Progenitor cell of endocrine pancreas (in vitro differentiated cells): ENCODE results near the gene PTPRM. TPM values are rescaled to one million over a fixed set of nuclear protein-coding genes. Genes with fewer than 3 reads are reported as not detected.

Source experiments
- DNase-seq: peaks from one replicate; pipeline ENCODE4 v3.0.0; 2021; ENCODE audit warnings: low spot score; ENCODE audit not compliant: unreplicated experiment
- H3K27ac Mint-ChIP-seq: 2 replicates; pipeline ENCODE4 v1.8.0; 2021; ENCODE audit warnings: mild to moderate bottlenecking, moderate library complexity, mixed read lengths
- H3K27me3 Mint-ChIP-seq: 2 replicates; pipeline ENCODE4 v1.8.0; 2021; ENCODE audit warnings: mixed read lengths
- H3K36me3 Mint-ChIP-seq: 2 replicates; pipeline ENCODE4 v1.8.0; 2022; ENCODE audit warnings: mixed read lengths; ENCODE audit not compliant: insufficient read depth
- H3K4me1 Mint-ChIP-seq: 2 replicates; pipeline ENCODE4 v1.8.0; 2021; ENCODE audit warnings: low read depth, mixed read lengths
- H3K4me3 Mint-ChIP-seq: 2 replicates; pipeline ENCODE4 v1.8.0; 2021; ENCODE audit warnings: low read depth, mild to moderate bottlenecking, moderate library complexity, mixed read lengths
- H3K9me3 Mint-ChIP-seq: 2 replicates; pipeline ENCODE4 v1.8.0; 2021; ENCODE audit warnings: low read depth, mixed read lengths
- total RNA-seq: library from RNA; stranded (reverse); gene quantifications from 2 replicates; pipeline ENCODE4 v1.2.1, GENCODE V29; 2021
- TF ChIP-seq, protein P1 (sequence below): fragments of 200-600 bp; sonication (generic); IDR thresholded peaks from one replicate; pipeline ENCODE4 v1.5.0; 2021; ENCODE audit warnings: antibody characterized with exemption, mild to moderate bottlenecking; ENCODE audit not compliant: unreplicated experiment

The PTPRM gene
- total RNA-seq, 1 donor from 2014 or later, result 23.2 TPM

DNA sequence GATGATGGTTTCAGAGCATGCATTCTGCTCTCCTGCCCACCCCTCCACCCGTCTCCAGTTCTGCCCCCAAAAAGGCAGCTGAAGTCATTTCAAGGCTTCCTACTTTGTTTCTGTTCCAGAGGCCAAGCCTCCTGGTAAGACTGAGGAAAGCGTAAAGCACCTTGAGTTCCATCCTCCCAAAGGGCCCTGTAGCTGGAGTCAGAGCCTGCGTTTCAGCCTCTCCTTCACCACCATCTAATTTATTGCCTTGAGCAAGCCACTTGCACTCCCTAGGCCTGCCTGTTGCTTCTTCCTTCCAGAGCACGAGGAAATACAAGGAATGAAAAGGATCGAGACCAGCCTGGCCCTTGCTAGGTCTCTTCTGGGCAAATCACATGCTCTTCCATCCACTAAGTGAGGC is 797.9 kb downstream of the PTPRM start:
- Mint-ChIP-seq H3K9me3 (no peaks in the 10 kb centered on the region), H3K4me3 (no peak overlapping the region), H3K27ac (no peak overlapping the region), H3K4me1 (no peaks in the 10 kb centered on the region), H3K36me3 (no peaks in the 10 kb centered on the region), H3K27me3 (peaks cover 48% of the 10 kb centered on the region)
- no peak for DNase-seq
- TF ChIP-seq, protein P1, sequence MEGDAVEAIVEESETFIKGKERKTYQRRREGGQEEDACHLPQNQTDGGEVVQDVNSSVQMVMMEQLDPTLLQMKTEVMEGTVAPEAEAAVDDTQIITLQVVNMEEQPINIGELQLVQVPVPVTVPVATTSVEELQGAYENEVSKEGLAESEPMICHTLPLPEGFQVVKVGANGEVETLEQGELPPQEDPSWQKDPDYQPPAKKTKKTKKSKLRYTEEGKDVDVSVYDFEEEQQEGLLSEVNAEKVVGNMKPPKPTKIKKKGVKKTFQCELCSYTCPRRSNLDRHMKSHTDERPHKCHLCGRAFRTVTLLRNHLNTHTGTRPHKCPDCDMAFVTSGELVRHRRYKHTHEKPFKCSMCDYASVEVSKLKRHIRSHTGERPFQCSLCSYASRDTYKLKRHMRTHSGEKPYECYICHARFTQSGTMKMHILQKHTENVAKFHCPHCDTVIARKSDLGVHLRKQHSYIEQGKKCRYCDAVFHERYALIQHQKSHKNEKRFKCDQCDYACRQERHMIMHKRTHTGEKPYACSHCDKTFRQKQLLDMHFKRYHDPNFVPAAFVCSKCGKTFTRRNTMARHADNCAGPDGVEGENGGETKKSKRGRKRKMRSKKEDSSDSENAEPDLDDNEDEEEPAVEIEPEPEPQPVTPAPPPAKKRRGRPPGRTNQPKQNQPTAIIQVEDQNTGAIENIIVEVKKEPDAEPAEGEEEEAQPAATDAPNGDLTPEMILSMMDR, result no peak

DNA sequence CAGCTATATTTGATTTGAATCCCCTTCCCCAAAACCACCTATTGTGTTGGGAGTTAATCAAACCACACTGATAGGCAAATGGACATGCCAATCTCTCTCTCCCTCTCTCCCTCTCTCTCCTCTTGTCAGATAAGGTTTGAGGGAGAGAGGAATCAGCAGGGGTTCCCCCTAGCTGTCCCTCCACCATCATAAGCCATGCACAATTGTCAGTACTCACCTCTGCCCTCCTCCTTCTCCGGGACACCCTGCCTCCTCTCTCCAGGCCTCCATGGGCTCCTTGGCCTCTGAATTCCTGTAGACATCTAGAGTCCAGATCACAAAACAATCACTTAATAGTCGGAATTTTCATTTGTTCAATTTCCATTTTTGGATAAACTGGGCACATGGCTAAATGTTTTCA is 798.4 kb downstream of the PTPRM start:
- no peaks in the 10 kb centered on the region for H3K9me3 Mint-ChIP-seq
- H3K4me1 Mint-ChIP-seq, result no peaks in the 10 kb centered on the region
- TF ChIP-seq, protein P1, result no peak
- H3K27ac Mint-ChIP-seq, result no peak overlapping the region
- no peak overlapping the region for H3K4me3 Mint-ChIP-seq
- peaks cover 48% of the 10 kb centered on the region for H3K27me3 Mint-ChIP-seq
- H3K36me3 Mint-ChIP-seq, result no peaks in the 10 kb centered on the region
- no peak for DNase-seq

DNA sequence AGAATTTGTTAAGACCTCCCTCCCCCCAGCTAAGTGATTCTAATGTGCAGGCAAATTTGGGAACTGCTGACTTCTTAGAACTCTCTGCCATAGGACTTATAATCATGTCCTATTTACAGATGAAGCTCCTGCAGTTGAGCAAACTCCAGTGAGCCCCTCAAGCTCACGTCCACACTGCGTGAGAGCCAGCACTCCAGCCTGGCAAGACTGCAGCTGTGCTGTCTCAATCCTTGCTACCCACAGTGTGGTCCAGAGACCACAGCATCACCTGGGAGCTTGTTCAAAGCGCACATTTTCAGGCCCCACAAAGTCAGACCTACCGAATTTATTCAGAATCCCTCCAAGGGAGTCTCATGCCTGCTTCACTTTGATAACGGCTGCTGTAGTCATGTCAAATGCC is 799.0 kb downstream of the PTPRM start:
- Mint-ChIP-seq H3K27ac (no peak overlapping the region), H3K4me3 (no peak overlapping the region), H3K9me3 (no peaks in the 10 kb centered on the region), H3K36me3 (no peaks in the 10 kb centered on the region), H3K27me3 (peaks cover 45% of the 10 kb centered on the region), H3K4me1 (no peaks in the 10 kb centered on the region)
- DNase-seq, result no peak
- TF ChIP-seq, protein P1, result no peak

DNA sequence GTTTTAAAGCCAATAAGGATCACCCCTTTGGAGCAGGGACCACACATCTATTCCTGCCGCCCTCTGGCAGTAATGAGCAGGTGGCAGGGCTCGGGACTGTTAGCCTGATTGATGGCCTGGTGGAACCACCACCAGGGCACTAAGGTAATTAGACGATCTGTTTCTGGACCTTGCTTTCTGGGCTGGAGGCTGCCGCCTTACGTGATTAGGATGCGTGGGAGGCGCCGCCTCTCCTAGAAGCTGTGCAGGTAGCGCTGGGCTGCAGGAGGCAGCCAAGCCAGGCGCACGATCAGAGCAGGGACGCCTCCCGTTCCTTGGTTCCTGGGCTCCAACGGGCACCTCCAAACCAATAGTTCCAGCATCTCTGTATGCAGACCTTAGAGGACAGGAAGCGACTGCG is 799.5 kb downstream of the PTPRM start:
- H3K4me1 Mint-ChIP-seq, result no peaks in the 10 kb centered on the region
- no peak overlapping the region for H3K27ac Mint-ChIP-seq
- TF ChIP-seq, protein P1, result no peak
- H3K4me3 Mint-ChIP-seq, result peak overlapping the region; percentile 63
- no peaks in the 10 kb centered on the region for H3K9me3 Mint-ChIP-seq
- no peaks in the 10 kb centered on the region for H3K36me3 Mint-ChIP-seq
- DNase-seq, result no peak
- peaks cover 44% of the 10 kb centered on the region for H3K27me3 Mint-ChIP-seq

DNA sequence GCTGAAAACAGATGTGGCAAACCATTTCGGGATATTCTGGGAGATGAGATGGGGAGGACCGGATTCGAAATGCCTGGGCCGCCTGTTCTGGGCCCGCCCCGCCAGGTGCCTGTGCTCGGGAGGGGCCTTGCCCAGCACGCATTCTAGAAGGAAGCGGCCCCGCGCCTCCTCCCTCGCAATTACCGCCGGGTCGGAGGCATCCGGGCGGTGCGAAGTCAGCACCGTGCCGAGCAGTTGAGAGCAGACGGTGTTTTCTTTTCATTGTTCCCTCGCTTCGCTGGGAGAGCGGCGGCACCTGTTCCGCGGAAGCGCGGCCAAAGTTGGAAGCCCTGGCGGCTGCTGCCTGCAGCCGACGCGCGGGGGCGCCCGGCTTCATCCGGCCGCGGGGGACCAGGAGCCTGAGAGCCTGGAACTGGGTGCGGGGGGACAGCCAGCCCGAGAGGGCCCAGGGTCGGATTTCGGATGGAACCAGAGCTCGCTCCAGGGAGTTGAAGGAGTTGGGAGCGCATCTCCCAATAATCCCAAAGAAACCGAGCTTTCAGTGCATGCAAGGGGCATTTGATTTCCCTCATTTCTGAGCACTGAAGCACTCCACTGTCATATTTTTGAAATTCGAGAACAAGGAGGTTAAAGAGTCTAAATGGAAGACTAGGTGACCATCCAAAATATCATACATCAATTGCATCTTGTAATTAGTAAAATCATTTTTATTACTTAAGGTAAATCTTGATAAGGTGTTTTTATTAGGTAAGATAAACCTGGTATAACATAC is 800.3 kb downstream of the PTPRM start:
- TF ChIP-seq, protein P1, result peak; percentile 75
- H3K9me3 Mint-ChIP-seq, result no peaks in the 10 kb centered on the region
- no peaks in the 10 kb centered on the region for H3K4me1 Mint-ChIP-seq
- peak; percentile 40 for DNase-seq
- H3K27ac Mint-ChIP-seq, result no peak overlapping the region
- peak overlapping the region; percentile 63 for H3K4me3 Mint-ChIP-seq
- H3K36me3 Mint-ChIP-seq, result no peaks in the 10 kb centered on the region
- peaks cover 42% of the 10 kb centered on the region for H3K27me3 Mint-ChIP-seq
